Chondrocyte (in vitro differentiated cells): ENCODE measurements around the gene C11orf68. TPM values are rescaled to one million over a fixed set of nuclear protein-coding genes. Genes with fewer than 3 reads are reported as not detected.
A peak's percentile ranks its signal among the peaks of the same experiment; 100 is the strongest.

ENCODE experiments used
- DNase-seq: peaks from one replicate; pipeline ENCODE4 v3.0.0; 2021; ENCODE audit warnings: mixed read lengths, low spot score
- H3K27ac Mint-ChIP-seq: one replicate; pipeline ENCODE4 v1.8.0; 2021; ENCODE audit warnings: mild to moderate bottlenecking, moderate library complexity, mixed read lengths; ENCODE audit not compliant: unreplicated experiment
- H3K27me3 Mint-ChIP-seq: 2 replicates; pipeline ENCODE4 v1.8.0; 2021; ENCODE audit warnings: low read depth, mixed read lengths
- H3K36me3 Mint-ChIP-seq: 2 replicates; pipeline ENCODE4 v1.8.0; 2021; ENCODE audit warnings: low read depth, mixed read lengths
- H3K4me1 Mint-ChIP-seq: 2 replicates; pipeline ENCODE4 v1.8.0; 2021; ENCODE audit warnings: low read depth, mild to moderate bottlenecking, mixed read lengths
- H3K4me3 Mint-ChIP-seq: one replicate; pipeline ENCODE4 v1.8.0; 2021; ENCODE audit warnings: mild to moderate bottlenecking, moderate library complexity, mixed read lengths; ENCODE audit not compliant: unreplicated experiment
- H3K9me3 Mint-ChIP-seq: 2 replicates; pipeline ENCODE4 v1.8.0; 2021; ENCODE audit warnings: low read depth, mixed read lengths
- CTCF ChIP-seq: fragments of 200-600 bp; sonication (generic); IDR thresholded peaks from 2 replicates; pipeline ENCODE4 v1.5.0; 2021; ENCODE audit warnings: antibody characterized with exemption, mild to moderate bottlenecking, moderate library complexity
- total RNA-seq: library from RNA; stranded (reverse); gene quantifications from 3 replicates; pipeline ENCODE4 v1.2.1, GENCODE V29; 2021

C11orf68 gene
- total RNA-seq, 1 donor from 2014 or later, result 68.8 TPM

DNA sequence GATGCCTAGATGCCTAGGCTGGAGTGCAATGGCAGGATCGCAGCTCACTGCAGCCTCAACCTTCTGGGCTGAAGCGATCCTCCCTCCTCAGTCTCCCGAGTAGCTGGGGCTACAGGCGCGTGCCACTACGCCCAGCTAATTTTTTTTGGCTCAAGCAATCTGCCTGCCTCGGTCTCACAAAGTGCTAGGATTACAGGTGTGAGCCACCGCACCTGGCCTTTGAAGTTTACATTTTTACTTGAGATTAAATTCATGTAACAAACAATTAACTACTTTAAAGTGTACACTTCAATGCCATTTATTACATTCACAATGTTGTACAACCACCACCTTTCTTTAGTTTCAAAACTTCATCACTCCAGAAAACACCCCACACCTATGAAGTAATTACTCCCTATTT lies 15.1 kb downstream of the C11orf68 start:
- H3K27ac Mint-ChIP-seq, result peak overlapping the region; percentile 90
- H3K27me3 Mint-ChIP-seq, result no peaks in the 10 kb centered on the region

GRCh38 chr11:65903068-65903481 lies 15.8 kb downstream of the C11orf68 start:
- no peak for DNase-seq
- no peak for TF ChIP-seq CTCF
- peak overlapping the region; percentile 90 for H3K27ac Mint-ChIP-seq
- H3K36me3 Mint-ChIP-seq, result no peaks in the 10 kb centered on the region
- peaks cover 38% of the 10 kb centered on the region for H3K4me1 Mint-ChIP-seq
- H3K27me3 Mint-ChIP-seq, result no peaks in the 10 kb centered on the region
- H3K9me3 Mint-ChIP-seq, result no peaks in the 10 kb centered on the region
- H3K4me3 Mint-ChIP-seq, result peak overlapping the region; percentile 25

More for the DNA sequence above, 15.1 kb downstream of the C11orf68 start:
- no peaks in the 10 kb centered on the region for H3K9me3 Mint-ChIP-seq
- H3K4me1 Mint-ChIP-seq, result peaks cover 33% of the 10 kb centered on the region
- H3K36me3 Mint-ChIP-seq, result no peaks in the 10 kb centered on the region
- no peak for DNase-seq
- no peak overlapping the region for H3K4me3 Mint-ChIP-seq
- TF ChIP-seq CTCF, result no peak

DNA sequence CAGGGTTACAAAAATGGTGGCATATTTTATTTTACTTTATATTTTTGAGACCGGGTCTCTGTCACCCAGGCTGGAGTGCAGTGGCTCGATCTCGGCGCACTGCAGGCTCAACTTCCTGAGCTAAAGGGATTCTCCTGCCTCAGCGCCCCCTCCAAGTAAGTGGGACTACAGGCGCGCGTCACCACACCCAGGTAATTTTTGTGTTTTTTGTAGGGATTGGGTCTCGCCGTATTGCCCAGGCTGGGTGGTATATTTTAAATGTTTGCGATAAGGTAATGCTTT lies 18.0 kb downstream of the C11orf68 start:
- DNase-seq, result no peak
- no peaks in the 10 kb centered on the region for H3K36me3 Mint-ChIP-seq
- H3K27ac Mint-ChIP-seq, result no peak overlapping the region
- no peaks in the 10 kb centered on the region for H3K9me3 Mint-ChIP-seq
- peaks cover 47% of the 10 kb centered on the region for H3K4me1 Mint-ChIP-seq
- no peak for TF ChIP-seq CTCF
- H3K27me3 Mint-ChIP-seq, result no peaks in the 10 kb centered on the region
- peak overlapping the region; percentile 50 for H3K4me3 Mint-ChIP-seq

DNA sequence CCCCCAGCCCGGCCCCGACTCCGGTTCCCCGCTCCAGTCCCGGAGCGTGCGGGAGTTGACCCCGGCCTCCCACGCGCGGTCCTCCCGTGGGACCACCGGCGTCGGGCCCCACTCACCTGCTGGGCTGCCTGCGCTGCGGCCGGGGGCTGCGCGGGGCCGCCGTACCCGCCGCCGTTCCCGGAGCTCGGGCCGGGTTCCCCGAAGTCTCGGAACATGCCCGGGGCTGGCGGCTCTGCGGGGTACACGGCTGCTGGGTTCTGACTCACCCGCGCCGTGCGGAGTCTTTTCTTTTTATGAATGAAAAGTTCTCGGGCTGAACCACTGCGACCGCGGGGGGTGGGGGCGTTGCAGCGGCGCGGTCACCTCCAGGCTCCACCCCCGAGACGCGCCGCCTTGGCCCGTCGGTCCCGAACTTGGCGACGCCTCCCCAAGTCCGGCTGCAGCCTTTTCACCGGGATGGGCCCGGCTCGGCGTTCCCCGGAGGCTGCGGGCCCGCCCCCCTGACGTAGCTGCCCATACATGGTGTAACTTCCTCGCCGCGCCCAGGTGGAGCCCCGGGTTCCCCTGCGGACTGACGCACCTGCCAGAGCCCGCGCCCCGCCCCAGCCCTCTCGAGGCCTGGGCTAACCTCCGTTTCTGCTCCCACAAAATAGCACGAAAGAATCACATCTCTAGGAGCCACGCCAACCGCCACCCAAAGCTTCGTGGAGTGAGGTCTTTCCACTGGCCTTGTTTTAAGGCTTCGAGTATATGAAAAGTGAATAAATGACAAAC lies 18.6 kb downstream of the C11orf68 start, which contains the start of gene FOSL1:
Gene FOSL1, minus strand, starts transcription at position 264 of the 774 bp plus-strand sequence. Its CDS starts 49 bp downstream, at position 215.
- peaks cover 47% of the 10 kb centered on the region for H3K4me1 Mint-ChIP-seq
- no peaks in the 10 kb centered on the region for H3K27me3 Mint-ChIP-seq
- H3K27ac Mint-ChIP-seq, result peak within 1 kb of the TSS; percentile 82
- TF ChIP-seq CTCF, result no peak
- no peaks in the 10 kb centered on the region for H3K9me3 Mint-ChIP-seq
- DNase-seq, result no peak
- no peaks in the 10 kb centered on the region for H3K36me3 Mint-ChIP-seq
- H3K4me3 Mint-ChIP-seq, result peak within 1 kb of the TSS; percentile 79

- DNase-seq, result no peak
- H3K9me3 Mint-ChIP-seq, result no peaks in the 10 kb centered on the region
- TF ChIP-seq CTCF, result peak; percentile 15
- no peaks in the 10 kb centered on the region for H3K36me3 Mint-ChIP-seq
- H3K4me1 Mint-ChIP-seq, result peaks cover 47% of the 10 kb centered on the region
- peak overlapping the region; percentile 79 for H3K4me3 Mint-ChIP-seq
- H3K27me3 Mint-ChIP-seq, result no peaks in the 10 kb centered on the region
- peak overlapping the region; percentile 82 for H3K27ac Mint-ChIP-seq
Measured at GRCh38 chr11:65899356-65900124, 19.3 kb downstream of the C11orf68 start.
